Type B pancreatic cell (in vitro differentiated cells): ENCODE results near the gene TSHZ2. TPM values are rescaled to one million over a fixed set of nuclear protein-coding genes. Genes with fewer than 3 reads are reported as not detected.

Experiments
- DNase-seq: peaks from one replicate; pipeline ENCODE4 v3.0.0; 2021; ENCODE audit warnings: mixed read lengths; ENCODE audit not compliant: unreplicated experiment; ENCODE audit errors: extremely low spot score
- H3K27ac Mint-ChIP-seq: 2 replicates; pipeline ENCODE4 v1.8.0; 2021; ENCODE audit warnings: mild to moderate bottlenecking, mixed read lengths
- H3K27me3 Mint-ChIP-seq: 2 replicates; pipeline ENCODE4 v1.8.0; 2021; ENCODE audit warnings: mixed read lengths
- H3K36me3 Mint-ChIP-seq: 2 replicates; pipeline ENCODE4 v1.8.0; 2021; ENCODE audit warnings: mixed read lengths
- H3K4me1 Mint-ChIP-seq: one replicate; pipeline ENCODE4 v1.8.0; 2021; ENCODE audit warnings: mixed read lengths; ENCODE audit not compliant: unreplicated experiment
- H3K4me3 Mint-ChIP-seq: 2 replicates; pipeline ENCODE4 v1.8.0; 2021; ENCODE audit warnings: mild to moderate bottlenecking, mixed read lengths
- H3K9me3 Mint-ChIP-seq: 2 replicates; pipeline ENCODE4 v1.8.0; 2021; ENCODE audit warnings: mixed read lengths
- CTCF ChIP-seq: fragments of 200-600 bp; sonication (generic); conservative IDR thresholded peaks from 2 replicates; pipeline ENCODE4 v1.5.0; 2021; ENCODE audit warnings: antibody characterized with exemption, mild to moderate bottlenecking
- total RNA-seq: library from RNA; stranded (reverse); gene quantifications from 2 replicates; pipeline ENCODE4 v1.2.1, GENCODE V29; 2021; ENCODE audit warnings: low replicate concordance

Gene TSHZ2
- total RNA-seq, 1 donor from 2014 or later, result 45.5 TPM

- H3K27ac Mint-ChIP-seq, result no peak overlapping the region
- H3K4me1 Mint-ChIP-seq, result peaks cover 24% of the 10 kb centered on the region
- H3K4me3 Mint-ChIP-seq, result no peak overlapping the region
- no peaks in the 10 kb centered on the region for H3K27me3 Mint-ChIP-seq
- no peak for TF ChIP-seq CTCF
- DNase-seq, result no peak
- peaks cover 11% of the 10 kb centered on the region for H3K36me3 Mint-ChIP-seq
- H3K9me3 Mint-ChIP-seq, result peaks cover 5% of the 10 kb centered on the region
Measured at GRCh38 chr20:53406580-53406979, 434.4 kb downstream of the TSHZ2 start.

GRCh38 chr20:53408691-53409446, 436.7 kb downstream of the TSHZ2 start:
- no peaks in the 10 kb centered on the region for H3K27me3 Mint-ChIP-seq
- H3K36me3 Mint-ChIP-seq, result peaks cover 7% of the 10 kb centered on the region
- no peaks in the 10 kb centered on the region for H3K9me3 Mint-ChIP-seq
- H3K4me3 Mint-ChIP-seq, result no peak overlapping the region
- H3K4me1 Mint-ChIP-seq, result peaks cover 41% of the 10 kb centered on the region
- no peak for DNase-seq
- no peak overlapping the region for H3K27ac Mint-ChIP-seq
- no peak for TF ChIP-seq CTCF

- H3K9me3 Mint-ChIP-seq, result no peaks in the 10 kb centered on the region
- H3K4me3 Mint-ChIP-seq, result no peak overlapping the region
- DNase-seq, result no peak
- TF ChIP-seq CTCF, result no peak
- peaks cover 41% of the 10 kb centered on the region for H3K4me1 Mint-ChIP-seq
- H3K27me3 Mint-ChIP-seq, result no peaks in the 10 kb centered on the region
- H3K27ac Mint-ChIP-seq, result no peak overlapping the region
- H3K36me3 Mint-ChIP-seq, result peaks cover 7% of the 10 kb centered on the region
Measured at GRCh38 chr20:53409447-53409717, 437.2 kb downstream of the TSHZ2 start.

- Mint-ChIP-seq H3K4me1 (peaks cover 41% of the 10 kb centered on the region), H3K27me3 (no peaks in the 10 kb centered on the region), H3K4me3 (no peak overlapping the region), H3K27ac (no peak overlapping the region), H3K36me3 (peaks cover 4% of the 10 kb centered on the region), H3K9me3 (no peaks in the 10 kb centered on the region)
- DNase-seq, result no peak
- no peak for TF ChIP-seq CTCF
Measured at GRCh38 chr20:53411129-53411528, 439.0 kb downstream of the TSHZ2 start.

- Mint-ChIP-seq H3K27ac (peak overlapping the region; percentile 39), H3K4me3 (no peak overlapping the region), H3K4me1 (peaks cover 41% of the 10 kb centered on the region), H3K9me3 (no peaks in the 10 kb centered on the region), H3K27me3 (no peaks in the 10 kb centered on the region), H3K36me3 (peaks cover 4% of the 10 kb centered on the region)
- no peak for TF ChIP-seq CTCF
- no peak for DNase-seq
Measured at GRCh38 chr20:53411891-53412290, 439.7 kb downstream of the TSHZ2 start.
